ENCODE measurements around the gene ARMC10. TPM values are rescaled to one million over a fixed set of nuclear protein-coding genes. Genes with fewer than 3 reads are reported as not detected.
A peak's percentile ranks its signal among the peaks of the same experiment; 100 is the strongest.
"Not testable (repeated sequence)": the region's sequence is repeated elsewhere in the genome, so short reads cannot be mapped to it uniquely, and the experiment has no call there.

Gene ARMC10
- total and polyA plus RNA-seq, 9 of the 15 experiments (the other 6 are each of a cell fraction or from before 2014, with no cell fraction given) = 17.0 to 113 (median 72.6) TPM

- in situ Hi-C loops (cut with MboI); H3K79me2 ChIP-seq (ENCODE audit: control insufficient read depth, insufficient read depth, low read length); H3K27me3 ChIP-seq (ENCODE audit: control insufficient read depth in 2 of 2, insufficient read depth in 2 of 2, low read length in 2 of 2); H3K36me3 ChIP-seq (ENCODE audit: control insufficient read depth, insufficient read depth, low read length); DNase-seq (ENCODE audit: extremely low read depth in 1 of 4, low spot score in 3 of 4); H3K9ac ChIP-seq (ENCODE audit: insufficient read depth in 1 of 2, low read depth in 2 of 2, low read length in 2 of 2); H4K20me1 ChIP-seq (replicated peaks; ENCODE audit: control insufficient read depth, insufficient read depth, low read length); H3K4me2 ChIP-seq (ENCODE audit: insufficient read depth, low read length); H3K9me1 ChIP-seq (ENCODE audit: control insufficient read depth, insufficient read depth, low read length); BruUV-seq (replicated peaks); H3K4me3 ChIP-seq; ATAC-seq; H3K9me3 ChIP-seq (replicated peaks; ENCODE audit: control insufficient read depth, insufficient read depth, low read depth, low read length); intact Hi-C loops (cut with micrococcal nuclease); H3K27ac ChIP-seq (ENCODE audit: extremely low read depth, low read depth, low read length); FAIRE-seq; CTCF ChIA-PET (ENCODE audit: low intra/inter-chr PET ratio); H2AFZ ChIP-seq (ENCODE audit: low read depth, low read length): not testable (repeated sequence)
- peak; percentile 77 for TF ChIP-seq SPI1 (IDR thresholded peaks at IDR 0.05; ENCODE audit: borderline replicate concordance, low read depth, low read length)
- POLR2A ChIA-PET = interaction anchor here (0.7 kb wide), 1 partner anchor 10 kb away, joined by 3 read pairs; no protein-coding TSS in a partner anchor
- 0% methylated on average over 1 of the region's 1 CpG for WGBS (ENCODE audit: insufficient coverage, low coverage, missing lambda C conversion rate)
- H3K4me1 ChIP-seq (replicated peaks in 1 of 2; ENCODE audit: control insufficient read depth in 2 of 2, insufficient read depth in 2 of 2, low read length in 2 of 2) = peaks cover 6 to 15% of the 10 kb centered on the region in 2 experiments; a peak in 4 of 5 replicates
These were observed 33.1 kb upstream of the ARMC10 start for GRCh38 chr7:103041815-103042214.

- no peak overlapping the region for H3K27ac ChIP-seq (ENCODE audit: extremely low read depth, low read depth, low read length)
- no peaks in the 10 kb centered on the region for H3K9me3 ChIP-seq (replicated peaks; ENCODE audit: control insufficient read depth, insufficient read depth, low read depth, low read length)
- WGBS (ENCODE audit: insufficient coverage, low coverage, missing lambda C conversion rate) = 55% methylated on average over 2 of the region's 2 CpGs
- H3K79me2 ChIP-seq (ENCODE audit: control insufficient read depth, insufficient read depth, low read length) = no peaks in the 10 kb centered on the region
- H3K9ac ChIP-seq (ENCODE audit: insufficient read depth in 1 of 2, low read depth in 2 of 2, low read length in 2 of 2) = no peak overlapping the region
- no peaks in the 10 kb centered on the region for H4K20me1 ChIP-seq (replicated peaks; ENCODE audit: control insufficient read depth, insufficient read depth, low read length)
- DNase-seq (ENCODE audit: extremely low read depth in 1 of 4, low spot score in 3 of 4) (peak in 1 of 4 experiments; percentile 38), ATAC-seq (no peak), FAIRE-seq (no peak)
- H3K4me1 ChIP-seq (replicated peaks in 1 of 2; ENCODE audit: control insufficient read depth in 2 of 2, insufficient read depth in 2 of 2, low read length in 2 of 2) = no peaks in the 10 kb centered on the region
- no peak overlapping the region for H3K4me3 ChIP-seq
- ChIA-PET CTCF (ENCODE audit: low intra/inter-chr PET ratio) (no interaction called here), POLR2A (interaction anchor here (0.6 kb wide), 1 partner anchor 18 kb away, joined by 3 read pairs; no protein-coding TSS in a partner anchor)
- H3K4me2 ChIP-seq (ENCODE audit: insufficient read depth, low read length) = no peak overlapping the region
- H3K9me1 ChIP-seq (ENCODE audit: control insufficient read depth, insufficient read depth, low read length) = no peaks in the 10 kb centered on the region
- H3K36me3 ChIP-seq (ENCODE audit: control insufficient read depth, insufficient read depth, low read length) = no peaks in the 10 kb centered on the region
- no peaks in the 10 kb centered on the region for H3K27me3 ChIP-seq (ENCODE audit: control insufficient read depth in 2 of 2, insufficient read depth in 2 of 2, low read length in 2 of 2)
- H2AFZ ChIP-seq (ENCODE audit: low read depth, low read length) = no peak overlapping the region
- in situ Hi-C loops (cut with MboI) = no loop called here
- intact Hi-C loops (cut with micrococcal nuclease) = no loop called here
- BruUV-seq (replicated peaks) = no TSS peak
- TF ChIP-seq NFRKB (IDR thresholded peaks at IDR 0.05; ENCODE audit: low read depth) = no peak
- peak; percentile 55; the same call in 1 of the 2 replicates for TF ChIP-seq CEBPZ (IDR thresholded peaks at IDR 0.05; ENCODE audit: borderline replicate concordance, low read depth, low read length)
- no peak for TF ChIP-seq ZBTB2 (IDR thresholded peaks at IDR 0.05)
- TF ChIP-seq SAP30 (IDR thresholded peaks at IDR 0.05; ENCODE audit: borderline replicate concordance, insufficient read depth, low read depth, low read length, poor library complexity, severe bottlenecking) = no peak
- no peak for TF ChIP-seq ZNF239 (CRISPR knock-in tag; IDR thresholded peaks at IDR 0.05)
- TF ChIP-seq IRF2 (CRISPR knock-in tag; IDR thresholded peaks at IDR 0.05) = no peak
- no peak for TF ChIP-seq SMARCB1 (IDR thresholded peaks at IDR 0.05; ENCODE audit: insufficient read length, low read depth)
- no peak for TF ChIP-seq HMG20A (CRISPR knock-in tag; conservative IDR thresholded peaks at IDR 0.05)
These were observed 26.1 kb upstream of the ARMC10 start for GRCh38 chr7:103048833-103049232.

All from K562 (cell line).